ENCODE data around the gene GMDS. TPM values are rescaled to one million over a fixed set of nuclear protein-coding genes. Genes with fewer than 3 reads are reported as not detected.

The GMDS gene
- total RNA-seq, 1 donor from 2014 or later = 105 TPM

DNA sequence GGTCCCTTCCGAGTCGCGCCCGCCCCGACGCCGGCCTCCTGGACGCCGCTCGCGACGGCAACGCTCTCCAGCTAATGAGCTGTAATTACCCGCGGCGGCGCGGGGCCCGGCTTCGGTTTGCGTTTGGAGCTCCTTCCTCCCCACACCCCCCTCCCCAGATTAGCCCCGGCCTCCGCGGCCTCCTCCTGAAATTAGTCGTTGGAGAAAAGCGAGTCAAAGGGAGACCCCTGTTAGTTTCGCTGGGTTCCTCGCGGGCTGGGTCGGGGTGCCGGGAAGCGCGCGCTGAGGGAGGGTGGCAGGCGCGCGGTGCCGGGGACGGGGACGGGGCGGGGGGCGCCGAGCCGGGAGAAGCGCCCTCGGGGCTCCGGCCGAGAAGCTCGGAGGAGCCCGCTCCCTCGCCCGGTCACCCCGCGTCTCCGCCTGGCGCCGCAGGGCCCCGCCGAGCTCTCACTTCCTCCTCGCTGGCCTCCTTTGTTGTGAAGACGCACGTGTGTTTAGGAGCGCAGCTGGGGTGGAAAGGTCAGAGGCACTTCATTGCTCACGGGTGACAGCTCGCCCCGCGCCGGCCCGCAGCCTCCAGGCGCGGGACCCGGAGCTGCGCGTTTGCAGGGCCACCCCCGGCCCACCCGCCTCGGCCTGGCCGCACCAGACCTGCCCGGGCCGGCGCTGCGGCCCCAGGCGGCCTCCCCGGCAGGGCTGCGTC is 630.8 kb downstream of the GMDS start:
- DNase-seq (ENCODE audit: low spot score) = no peak

- DNase-seq (ENCODE audit: low spot score) = no peak
These were observed 631.5 kb downstream of the GMDS start for GRCh38 chr6:1613688-1614447.

DNA sequence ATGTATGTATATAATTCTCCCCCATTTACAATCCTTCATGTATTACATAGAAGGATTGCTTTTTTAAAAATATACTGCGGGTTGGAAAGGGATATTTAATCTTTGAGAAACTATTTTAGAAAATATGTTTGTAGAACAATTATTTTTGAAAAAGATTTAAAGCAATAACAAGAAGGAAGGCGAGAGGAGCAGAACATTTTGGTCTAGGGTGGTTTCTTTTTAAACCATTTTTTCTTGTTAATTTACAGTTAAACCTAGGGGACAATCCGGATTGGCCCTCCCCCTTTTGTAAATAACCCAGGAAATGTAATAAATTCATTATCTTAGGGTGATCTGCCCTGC is 632.1 kb downstream of the GMDS start:
- DNase-seq (ENCODE audit: low spot score) = no peak

DNA sequence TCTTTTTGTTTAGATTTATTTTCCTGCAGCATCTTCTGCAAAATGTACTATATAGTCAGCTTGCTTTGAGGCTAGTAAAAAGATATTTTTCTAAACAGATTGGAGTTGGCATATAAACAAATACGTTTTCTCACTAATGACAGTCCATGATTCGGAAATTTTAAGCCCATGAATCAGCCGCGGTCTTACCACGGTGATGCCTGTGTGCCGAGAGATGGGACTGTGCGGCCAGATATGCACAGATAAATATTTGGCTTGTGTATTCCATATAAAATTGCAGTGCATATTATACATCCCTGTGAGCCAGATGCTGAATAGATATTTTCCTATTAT is 632.5 kb downstream of the GMDS start:
- no peak for DNase-seq (ENCODE audit: low spot score)

DNA sequence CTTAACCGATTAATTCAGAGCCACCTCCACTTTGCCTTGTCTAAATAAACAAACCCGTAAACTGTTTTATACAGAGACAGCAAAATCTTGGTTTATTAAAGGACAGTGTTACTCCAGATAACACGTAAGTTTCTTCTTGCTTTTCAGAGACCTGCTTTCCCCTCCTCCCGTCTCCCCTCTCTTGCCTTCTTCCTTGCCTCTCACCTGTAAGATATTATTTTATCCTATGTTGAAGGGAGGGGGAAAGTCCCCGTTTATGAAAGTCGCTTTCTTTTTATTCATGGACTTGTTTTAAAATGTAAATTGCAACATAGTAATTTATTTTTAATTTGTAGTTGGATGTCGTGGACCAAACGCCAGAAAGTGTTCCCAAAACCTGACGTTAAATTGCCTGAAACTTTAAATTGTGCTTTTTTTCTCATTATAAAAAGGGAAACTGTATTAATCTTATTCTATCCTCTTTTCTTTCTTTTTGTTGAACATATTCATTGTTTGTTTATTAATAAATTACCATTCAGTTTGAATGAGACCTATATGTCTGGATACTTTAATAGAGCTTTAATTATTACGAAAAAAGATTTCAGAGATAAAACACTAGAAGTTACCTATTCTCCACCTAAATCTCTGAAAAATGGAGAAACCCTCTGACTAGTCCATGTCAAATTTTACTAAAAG is 633.0 kb downstream of the GMDS start:
- no peak for DNase-seq (ENCODE audit: low spot score)

GRCh38 chr6:1611572-1612298 is 633.7 kb downstream of the GMDS start:
- DNase-seq (ENCODE audit: low spot score) = no peak

DNA sequence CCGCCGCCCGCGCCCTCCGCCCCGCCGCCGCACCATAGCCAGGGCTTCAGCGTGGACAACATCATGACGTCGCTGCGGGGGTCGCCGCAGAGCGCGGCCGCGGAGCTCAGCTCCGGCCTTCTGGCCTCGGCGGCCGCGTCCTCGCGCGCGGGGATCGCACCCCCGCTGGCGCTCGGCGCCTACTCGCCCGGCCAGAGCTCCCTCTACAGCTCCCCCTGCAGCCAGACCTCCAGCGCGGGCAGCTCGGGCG is 634.2 kb downstream of the GMDS start:
- no peak for DNase-seq (ENCODE audit: low spot score)

DNA sequence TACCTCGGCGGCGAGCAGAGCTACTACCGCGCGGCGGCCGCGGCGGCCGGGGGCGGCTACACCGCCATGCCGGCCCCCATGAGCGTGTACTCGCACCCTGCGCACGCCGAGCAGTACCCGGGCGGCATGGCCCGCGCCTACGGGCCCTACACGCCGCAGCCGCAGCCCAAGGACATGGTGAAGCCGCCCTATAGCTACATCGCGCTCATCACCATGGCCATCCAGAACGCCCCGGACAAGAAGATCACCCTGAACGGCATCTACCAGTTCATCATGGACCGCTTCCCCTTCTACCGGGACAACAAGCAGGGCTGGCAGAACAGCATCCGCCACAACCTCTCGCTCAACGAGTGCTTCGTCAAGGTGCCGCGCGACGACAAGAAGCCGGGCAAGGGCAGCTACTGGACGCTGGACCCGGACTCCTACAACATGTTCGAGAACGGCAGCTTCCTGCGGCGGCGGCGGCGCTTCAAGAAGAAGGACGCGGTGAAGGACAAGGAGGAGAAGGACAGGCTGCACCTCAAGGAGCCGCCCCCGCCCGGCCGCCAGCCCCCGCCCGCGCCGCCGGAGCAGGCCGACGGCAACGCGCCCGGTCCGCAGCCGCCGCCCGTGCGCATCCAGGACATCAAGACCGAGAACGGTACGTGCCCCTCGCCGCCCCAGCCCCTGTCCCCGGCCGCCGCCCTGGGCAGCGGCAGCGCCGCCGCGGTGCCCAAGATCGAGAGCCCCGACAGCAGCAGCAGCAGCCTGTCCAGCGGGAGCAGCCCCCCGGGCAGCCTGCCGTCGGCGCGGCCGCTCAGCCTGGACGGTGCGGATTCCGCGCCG is 634.7 kb downstream of the GMDS start:
- no peak for DNase-seq (ENCODE audit: low spot score)

- DNase-seq (ENCODE audit: low spot score) = peak; percentile 91
These were observed 635.5 kb downstream of the GMDS start, which contains the start of gene FOXC1 for GRCh38 chr6:1609648-1610496. TSS of gene FOXC1 (plus strand) at chr6:1609915. CDS start at chr6:1610446, 531 bp downstream.

GRCh38 chr6:1609041-1609647 is 636.3 kb downstream of the GMDS start:
- no peak for DNase-seq (ENCODE audit: low spot score)

DNA sequence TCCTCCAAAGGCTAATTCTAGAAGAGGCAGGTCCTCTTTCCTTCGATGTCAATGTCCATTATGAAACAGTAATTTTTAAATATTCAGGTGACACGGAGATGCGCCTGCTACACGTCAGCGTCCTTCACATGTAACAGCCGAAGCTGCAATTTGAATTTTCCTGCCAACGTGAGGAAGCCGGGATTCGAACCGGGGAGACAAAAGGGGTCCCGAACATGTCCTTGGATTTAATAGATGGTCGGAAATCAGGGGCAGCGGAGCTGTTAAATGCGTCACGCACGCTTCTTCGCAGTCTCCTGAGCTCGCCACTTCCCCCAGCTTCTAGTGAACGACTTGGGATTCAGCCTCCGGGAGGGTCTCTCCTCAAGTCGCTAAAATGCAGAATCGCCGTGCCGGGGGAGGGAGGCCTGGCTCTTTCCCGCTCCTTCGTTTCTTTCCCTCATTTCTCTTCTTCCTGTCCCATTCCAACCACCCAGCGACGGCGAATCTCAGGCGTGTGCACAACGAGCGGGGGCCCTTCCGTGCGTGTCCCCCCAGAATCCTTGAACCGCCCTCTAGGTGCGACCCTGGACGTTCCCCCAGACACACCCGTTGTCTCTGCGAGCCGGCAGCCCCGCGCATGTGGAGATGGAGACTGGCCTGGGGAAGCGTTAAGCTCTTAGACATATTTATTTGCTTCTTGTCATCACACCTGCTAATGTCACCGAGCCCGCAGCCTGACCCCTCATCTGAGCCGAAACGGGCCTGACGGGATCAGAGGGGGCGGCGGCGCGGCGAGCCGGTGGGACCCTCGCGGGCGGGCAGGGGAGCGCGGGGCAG is 637.0 kb downstream of the GMDS start:
- DNase-seq (ENCODE audit: low spot score) = no peak

GRCh38 chr6:1607516-1608221 is 637.7 kb downstream of the GMDS start:
- no peak for DNase-seq (ENCODE audit: low spot score)

DNA sequence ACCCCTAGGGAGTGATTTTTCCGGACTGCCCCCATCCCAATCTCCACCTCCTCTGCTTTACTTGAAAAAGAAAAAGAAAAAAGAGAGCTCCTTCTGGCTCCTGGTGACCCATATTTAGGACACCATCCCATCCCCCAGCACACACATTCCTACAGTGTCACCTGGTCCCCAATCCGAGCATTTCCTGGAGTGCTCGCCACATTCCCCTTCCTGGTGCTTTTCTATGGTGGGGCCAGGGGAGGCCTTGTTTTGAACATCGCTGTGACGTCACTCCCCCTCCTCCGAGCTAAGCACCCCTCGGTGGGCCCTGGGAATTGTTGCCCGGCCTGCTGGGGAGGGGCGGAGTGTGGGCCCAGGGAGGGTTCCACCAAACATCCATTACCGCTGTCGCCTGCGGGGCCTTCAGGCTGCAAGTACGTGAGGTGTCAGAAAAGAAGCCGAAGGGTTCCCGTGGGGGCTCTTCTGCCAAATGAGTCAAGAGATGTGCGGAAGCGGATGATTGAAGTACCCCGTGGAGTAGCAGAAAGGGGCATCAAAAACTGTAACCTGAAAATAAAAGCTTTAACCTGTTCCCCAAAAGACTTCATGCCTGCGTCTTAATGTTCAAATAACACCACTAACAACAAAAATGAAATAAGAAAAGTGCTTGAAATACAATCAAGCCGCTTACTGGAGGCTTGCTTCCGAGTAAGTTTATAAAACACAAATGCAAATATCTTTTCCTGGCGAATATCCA is 638.5 kb downstream of the GMDS start:
- DNase-seq (ENCODE audit: low spot score) = no peak

DNA sequence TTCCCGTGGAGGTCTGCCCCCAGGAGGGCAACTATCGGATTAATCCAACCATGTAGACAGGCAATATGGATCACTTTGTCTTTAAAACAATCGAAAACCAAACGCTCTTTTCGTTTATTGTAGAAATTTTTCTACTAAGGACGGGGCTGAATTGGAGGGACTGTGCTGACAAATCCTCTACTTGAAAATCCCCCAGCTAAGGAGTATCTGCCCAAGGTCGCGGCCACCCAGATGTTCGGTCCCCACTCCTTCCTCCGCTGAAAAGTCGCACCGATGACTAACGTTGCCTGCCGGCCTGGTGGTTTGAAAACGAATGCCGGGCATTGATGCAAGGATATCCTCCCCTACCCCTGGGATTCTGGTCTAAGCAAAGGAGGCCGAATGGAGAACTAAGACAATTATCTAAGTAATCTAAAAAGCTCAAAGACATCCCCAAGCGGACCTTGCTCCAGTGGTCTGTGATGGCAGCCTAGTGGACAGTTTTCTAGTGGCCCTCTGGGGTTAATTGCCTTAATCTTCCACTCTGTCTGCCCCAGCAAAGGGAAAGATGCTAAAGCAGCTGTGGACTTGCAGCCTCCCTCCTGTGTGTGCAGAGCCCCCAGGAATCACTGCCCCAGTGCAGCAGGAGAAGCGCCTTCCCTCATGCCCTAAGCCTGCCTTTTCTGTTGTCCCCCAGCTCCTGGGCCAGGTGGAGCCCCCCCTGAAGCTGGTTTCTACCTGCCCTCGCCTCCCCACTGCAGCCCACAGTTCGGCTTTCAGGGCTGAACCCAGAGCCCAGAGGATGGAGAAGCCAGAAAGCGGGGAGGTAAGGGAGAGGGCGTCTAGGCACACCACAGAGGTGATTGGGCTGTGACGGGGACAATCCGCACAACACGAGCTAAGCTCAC is 639.3 kb downstream of the GMDS start:
- DNase-seq (ENCODE audit: low spot score) = no peak

DNA sequence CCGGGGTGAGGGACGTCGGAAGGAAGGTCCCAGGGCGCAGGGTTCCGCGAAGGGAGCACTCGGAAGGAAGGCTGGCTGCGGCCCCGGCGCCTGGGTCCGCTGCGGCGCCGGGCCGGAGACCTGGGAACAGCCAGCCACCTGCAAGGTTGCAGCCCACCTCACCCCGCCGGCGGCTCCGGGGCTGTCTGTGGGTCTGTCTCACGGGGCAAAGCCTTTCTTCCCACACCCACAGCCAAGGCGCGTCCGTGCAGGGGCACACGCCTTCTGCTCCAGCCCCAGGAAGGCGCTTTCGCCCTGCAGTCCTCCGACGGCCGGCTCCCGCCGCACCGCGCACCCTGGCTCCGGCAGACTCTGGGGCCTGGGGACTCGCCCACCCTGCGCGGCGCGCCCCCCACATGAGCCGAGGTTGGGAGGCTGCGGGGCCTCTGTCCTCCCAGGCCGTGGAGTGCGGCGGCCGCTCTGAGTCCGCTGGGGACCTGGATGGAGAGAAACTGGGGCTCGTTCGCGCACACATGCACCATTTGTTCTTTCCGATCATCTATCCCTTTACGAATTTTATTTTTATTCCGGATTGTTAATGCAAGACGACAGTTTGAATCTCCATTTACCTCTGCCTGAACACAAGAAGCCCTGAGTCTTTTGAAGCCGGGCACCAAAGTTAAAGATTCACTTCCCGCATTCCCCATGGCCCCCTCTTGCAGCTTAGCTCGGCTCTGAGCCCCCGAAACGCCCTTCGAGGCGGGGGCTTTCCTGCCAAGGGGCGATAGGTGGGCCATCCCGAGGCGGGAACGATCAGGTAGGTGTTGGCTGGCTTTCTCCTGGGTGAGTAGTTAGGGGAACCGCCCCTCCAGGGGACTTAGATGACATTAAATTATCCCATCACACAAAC is 640.2 kb downstream of the GMDS start:
- no peak for DNase-seq (ENCODE audit: low spot score)
